SKM-1 (cell line): ENCODE results near the gene FRG2.
"Not testable (repeated sequence)": the region's sequence is repeated elsewhere in the genome, so short reads cannot be mapped to it uniquely, and the experiment has no call there.

Experiments used
- DNase-seq: peaks from one replicate; lab custom pipeline; 2025; ENCODE audit not compliant: unreplicated experiment; lab: John Stamatoyannopoulos, UW

Gene FRG2

DNA sequence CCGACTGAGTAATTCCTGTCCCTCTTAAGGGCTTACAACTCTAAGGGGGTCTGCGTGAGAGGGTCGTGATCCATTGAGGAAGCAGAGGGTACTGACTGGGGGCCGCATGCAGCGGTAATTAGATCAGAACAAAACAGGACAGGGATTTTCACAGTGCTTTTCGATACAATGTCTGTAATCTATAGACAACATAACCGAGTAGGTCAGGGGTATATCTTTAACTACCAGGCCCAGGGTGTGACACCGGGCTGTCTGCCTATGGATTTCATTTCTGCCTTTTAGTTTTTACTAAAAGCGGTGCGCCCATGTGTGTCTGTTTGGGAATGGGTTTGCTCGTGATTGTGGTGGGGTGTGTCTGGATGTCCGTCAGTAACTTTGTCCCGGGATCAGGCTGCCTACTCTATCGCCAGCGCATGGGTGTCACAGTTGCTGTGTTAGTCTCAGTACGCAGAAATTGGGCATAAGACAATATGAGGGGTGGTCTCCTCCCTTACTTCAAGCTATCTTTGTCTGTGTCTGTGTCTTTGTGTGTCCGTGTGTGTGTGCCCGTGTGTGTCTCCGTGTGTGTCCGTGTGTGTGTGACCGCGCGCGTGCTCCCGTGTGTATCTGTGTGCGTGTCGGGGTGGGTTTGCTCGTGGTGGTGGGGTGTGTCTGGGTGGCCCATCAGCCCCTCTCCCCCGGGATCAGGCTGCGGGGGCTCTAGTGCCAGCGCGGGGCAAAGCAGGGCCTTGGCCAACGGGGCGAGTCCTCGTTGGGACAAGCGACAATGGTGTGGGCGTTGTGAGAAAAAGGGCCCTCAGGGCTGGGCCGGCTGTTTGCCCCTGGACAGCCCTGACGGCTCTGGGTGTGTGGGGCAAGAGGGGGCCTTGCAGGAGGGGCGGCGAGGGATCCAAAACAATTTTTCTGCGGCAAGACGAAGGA lies 10.4 kb downstream of the FRG2 start:
- DNase-seq: no peak

DNA sequence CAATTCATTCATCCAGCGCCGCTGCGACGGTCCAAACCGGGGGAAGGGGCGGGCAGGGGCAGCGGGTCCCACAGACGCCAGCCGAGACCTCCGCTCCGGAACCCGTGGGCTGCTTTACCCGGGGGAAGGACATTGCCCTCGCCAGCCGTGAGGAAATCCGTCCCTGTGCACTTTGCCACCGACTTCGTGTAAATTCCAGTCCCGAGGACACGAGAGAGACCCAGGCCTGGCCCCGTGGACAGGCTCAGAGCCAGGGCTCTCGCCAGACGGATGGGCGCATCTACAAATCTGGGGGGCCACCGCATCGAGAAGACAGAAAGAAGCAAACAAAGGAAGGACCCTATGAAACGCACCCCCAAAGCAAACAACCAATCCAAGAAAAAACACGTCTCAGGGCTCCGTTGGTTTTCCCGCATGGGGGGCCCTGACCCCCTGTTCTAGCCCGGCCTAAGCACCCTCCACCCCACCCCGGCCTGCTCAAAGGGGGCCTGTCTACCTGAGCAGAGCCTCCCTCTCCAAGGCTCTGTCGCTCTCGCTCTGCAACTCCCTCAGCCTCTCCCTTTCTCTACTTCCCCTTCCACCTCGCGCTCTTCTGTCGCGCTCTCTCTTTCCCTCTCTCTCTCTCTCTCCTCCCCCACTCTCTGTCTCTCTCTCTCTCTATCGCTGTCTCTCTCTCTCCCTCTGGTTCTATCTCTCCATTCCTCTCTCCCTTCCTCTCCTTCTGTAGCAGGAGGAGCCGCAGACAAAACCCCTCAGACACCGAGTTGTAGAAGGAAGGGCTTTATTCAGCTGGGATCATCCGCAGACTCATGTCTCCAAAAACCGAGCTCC lies 11.3 kb downstream of the FRG2 start:
- DNase-seq: no peak

GRCh38 chr4:190014771-190015537 lies 12.1 kb downstream of the FRG2 start:
- no peak for DNase-seq

DNA sequence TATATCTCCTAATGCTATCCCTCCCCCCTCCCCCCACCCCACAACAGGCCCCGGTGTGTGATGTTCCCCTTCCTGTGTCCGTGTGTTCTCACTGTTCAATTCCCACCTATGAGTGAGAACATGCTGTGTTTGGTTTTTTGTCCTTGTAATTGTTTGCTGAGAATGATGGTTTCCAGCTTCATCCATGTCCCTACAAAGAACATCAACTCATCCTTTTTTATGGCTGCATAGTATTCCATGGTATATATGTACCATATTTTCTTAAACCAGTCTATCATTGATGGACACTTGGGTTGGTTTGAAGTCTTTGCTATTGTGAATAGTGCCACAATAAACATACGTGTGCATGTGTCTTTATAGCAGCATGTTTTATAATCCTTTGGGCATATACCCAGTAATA lies 37.1 kb downstream of the FRG2 start:
- DNase-seq: not testable (repeated sequence)

DNA sequence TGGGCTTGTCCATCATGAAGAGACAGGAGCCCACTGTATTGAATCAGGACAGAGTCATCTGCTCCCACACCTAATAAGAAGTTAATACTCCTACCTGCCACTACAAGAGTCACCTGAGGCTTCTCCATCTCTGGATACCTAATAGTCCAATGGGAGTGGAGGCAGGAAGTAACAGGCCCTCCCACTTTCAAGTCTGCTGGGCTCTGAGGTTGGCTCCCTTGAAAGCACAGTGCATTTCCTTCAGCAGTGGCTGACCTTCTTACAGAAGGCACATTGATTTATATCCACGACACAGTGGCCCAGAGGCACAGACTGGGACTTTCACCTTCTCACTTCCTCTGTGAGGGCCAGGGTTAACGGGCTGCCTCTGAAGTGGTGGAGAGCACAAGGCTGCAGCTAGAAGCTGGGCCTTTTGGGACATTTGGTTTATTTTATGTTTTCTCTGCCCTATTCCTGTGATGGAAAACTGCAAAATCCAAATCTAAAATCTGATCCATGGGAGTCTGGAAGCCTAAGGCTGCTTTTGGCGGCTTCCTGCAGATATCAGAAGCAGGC lies 38.1 kb downstream of the FRG2 start:
- DNase-seq: no peak

GRCh38 chr4:189985651-189986243 lies 41.3 kb downstream of the FRG2 start:
- DNase-seq: not testable (repeated sequence)

DNA sequence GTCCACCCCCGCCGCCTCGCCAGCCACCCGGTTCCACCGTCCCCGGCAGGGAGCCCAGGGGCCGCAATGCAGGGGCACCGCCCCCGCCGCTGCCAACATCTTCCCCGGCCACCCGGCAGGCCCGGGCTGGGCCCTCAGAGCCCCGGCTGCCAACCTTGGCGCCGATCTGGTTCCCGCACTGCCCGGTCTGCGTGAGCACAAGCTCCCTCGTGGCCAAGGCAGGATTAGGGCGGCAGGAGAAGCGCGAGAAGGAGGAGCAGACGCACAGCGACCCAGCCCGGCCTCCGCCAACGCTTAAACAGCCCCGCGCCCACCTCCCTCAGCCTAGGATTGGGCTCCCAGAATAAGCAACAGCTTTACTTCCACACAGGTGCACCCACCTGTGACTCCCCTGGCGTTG lies 42.4 kb downstream of the FRG2 start:
- not testable (repeated sequence) for DNase-seq

GRCh38 chr4:189983916-189984526 lies 43.0 kb downstream of the FRG2 start:
- not testable (repeated sequence) for DNase-seq

DNA sequence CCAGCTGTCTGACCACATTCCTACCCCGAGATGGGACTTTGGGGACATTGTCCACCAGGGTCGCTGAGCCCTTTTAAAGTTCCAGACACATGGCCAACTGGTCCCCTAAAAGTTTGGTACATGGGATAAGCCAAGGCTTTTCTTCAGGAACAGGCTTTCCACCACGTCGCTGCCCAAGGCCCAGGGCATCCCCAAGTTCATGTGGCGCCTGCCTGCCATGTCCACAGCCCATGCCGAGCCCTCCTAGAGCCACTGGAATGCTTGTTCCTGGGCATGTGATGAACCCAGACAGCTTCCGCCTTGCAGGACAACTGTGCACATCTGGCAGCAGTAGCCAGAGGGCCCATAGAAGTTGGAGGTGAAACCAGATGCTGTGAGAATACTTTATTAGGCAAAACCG lies 45.1 kb downstream of the FRG2 start:
- no peak for DNase-seq

DNA sequence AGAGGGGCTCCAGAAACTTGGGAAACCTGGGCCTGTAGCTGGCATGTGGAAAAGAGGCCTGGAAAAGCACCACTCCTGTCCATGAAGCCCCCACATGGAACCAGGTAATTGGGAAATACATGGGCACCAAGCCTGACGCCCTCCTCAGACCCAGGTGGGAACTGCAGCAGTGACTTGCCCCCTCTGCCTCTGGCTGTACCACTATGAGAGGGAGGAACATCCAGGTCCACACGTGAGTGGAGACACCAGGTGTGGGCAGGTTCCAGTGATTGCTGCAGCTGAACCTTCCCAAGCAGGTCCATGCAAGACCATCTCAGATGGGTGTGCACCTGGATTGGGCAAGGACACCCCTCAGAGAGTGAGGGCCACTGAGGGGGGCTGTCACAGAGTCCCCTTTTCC lies 46.8 kb downstream of the FRG2 start:
- DNase-seq: not testable (repeated sequence)

DNA sequence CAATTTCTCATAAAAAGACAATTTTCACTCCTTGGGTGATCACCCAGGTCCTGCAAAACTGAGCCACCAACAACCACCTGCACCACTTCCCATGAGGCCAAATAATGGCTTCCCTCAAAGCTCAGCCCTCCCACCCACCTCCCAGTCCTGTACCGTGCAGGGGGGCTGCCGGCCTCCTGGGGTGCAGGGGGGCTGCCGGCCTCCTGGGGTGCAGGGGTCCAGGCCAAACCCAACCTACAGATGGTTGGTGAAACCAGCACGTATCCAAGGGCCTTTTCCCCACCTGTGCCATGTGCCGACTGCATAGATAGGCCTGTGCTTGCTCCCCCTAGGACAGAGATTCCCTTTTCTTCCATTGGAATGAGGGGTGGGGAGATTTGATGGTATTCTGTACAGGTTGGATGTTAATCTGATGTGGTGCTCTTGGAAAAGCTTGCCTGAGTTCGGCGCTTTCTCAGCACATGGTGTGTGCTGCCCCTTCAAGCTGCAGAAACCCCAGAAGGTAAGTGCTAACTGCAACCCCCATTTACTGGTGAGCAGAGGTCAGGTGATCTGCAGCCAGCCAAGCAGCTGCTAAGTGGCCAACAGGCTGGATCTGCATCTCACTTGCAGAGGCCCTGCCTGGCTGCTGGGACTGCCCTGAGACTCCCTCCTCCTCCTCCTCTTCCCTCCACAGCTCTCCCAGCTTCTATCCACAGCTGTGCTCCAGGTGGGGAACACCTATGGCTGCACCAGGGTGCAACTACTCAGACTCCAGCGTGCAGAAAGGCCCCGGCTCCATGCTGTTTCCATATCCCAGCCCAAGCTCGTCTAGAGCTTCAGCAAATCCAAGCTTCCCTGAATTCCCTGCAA lies 47.6 kb downstream of the FRG2 start:
- DNase-seq: no peak
